ENCODE results near the gene MED17. TPM values are rescaled to one million over a fixed set of nuclear protein-coding genes. Genes with fewer than 3 reads are reported as not detected.

The MED17 gene

DNA sequence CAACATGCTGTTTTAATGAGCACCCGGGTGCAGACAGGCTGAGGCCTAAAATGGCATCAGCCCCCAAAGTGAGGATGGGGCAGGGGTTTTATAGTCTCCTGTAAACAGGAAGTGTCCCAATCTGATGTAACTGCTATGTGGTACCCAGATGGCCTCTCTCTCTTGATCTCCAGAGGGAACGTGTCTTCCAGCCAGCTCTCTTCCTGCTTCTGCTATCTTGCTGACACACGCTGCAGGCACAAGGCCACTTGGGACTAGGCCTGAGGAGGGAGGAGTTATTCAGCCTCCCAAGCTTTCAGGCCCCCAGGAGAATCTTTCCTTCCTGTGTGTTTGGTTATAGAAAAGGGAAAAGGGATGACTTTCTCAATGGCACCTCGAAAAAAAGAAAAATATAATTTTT, 77.7 kb downstream of the MED17 start:
- no CpG with 5 or more reads among the region's 4 CpGs for WGBS (ENCODE audit: extremely low coverage, insufficient coverage, low lambda C conversion rate)
- DNase-seq: no peak
- Histone ChIP-seq H2BK5ac (ENCODE audit: low read length) (no peak overlapping the region), H4K8ac (ENCODE audit: low read depth, low read length) (no peak overlapping the region), H3K27ac (ENCODE audit: low read depth, low read length) (no peak overlapping the region), H3K9ac (ENCODE audit: low read length) (no peak overlapping the region), H3K36me3 (ENCODE audit: control insufficient read depth, insufficient read depth, low read length) (no peaks in the 10 kb centered on the region), H4K5ac (ENCODE audit: low read length) (no peak overlapping the region), H2AK5ac (ENCODE audit: low read length) (no peak overlapping the region), H3K27me3 (ENCODE audit: insufficient read depth, low read length, poor library complexity) (no peaks in the 10 kb centered on the region), H2BK15ac (replicated peaks; ENCODE audit: low read depth) (no peak overlapping the region), H3K18ac (ENCODE audit: low read length) (no peak overlapping the region), H2BK120ac (ENCODE audit: low read depth, low read length) (no peak overlapping the region), H3K79me2 (ENCODE audit: control insufficient read depth, insufficient read depth, low read length) (no peaks in the 10 kb centered on the region), H3K4me1 (ENCODE audit: control insufficient read depth, low read depth, low read length) (peaks cover 7% of the 10 kb centered on the region), H3K4me3 (ENCODE audit: low read length) (no peak overlapping the region), H3K4ac (ENCODE audit: low read depth, low read length) (no peak overlapping the region), H3K4me2 (ENCODE audit: low read length) (no peak overlapping the region), H3K79me1 (ENCODE audit: low read length) (no peaks in the 10 kb centered on the region), H3K56ac (ENCODE audit: low read length) (no peak overlapping the region), H3K23ac (ENCODE audit: low read length) (no peak overlapping the region)

Small RNA genes lying within 50 kb of the gene (small RNA-seq; reads per million reads assigned to genes)
- not detected for gene RF00019 (ENCODE audit: insufficient read depth)
- gene SNORA40 (ENCODE audit: insufficient read depth): not detected

All from mesendoderm (in vitro differentiated cells).